DLD1 (cell line): ENCODE results near the gene MEGF11.
"Not testable (repeated sequence)": the region's sequence is repeated elsewhere in the genome, so short reads cannot be mapped to it uniquely, and the experiment has no call there.

Source experiments
- in situ Hi-C: cut with HindIII; loops from 2 replicates; pipeline ENCODE4 v1.10.0; 2017; ENCODE audit warnings: low sequenced_read_pairs

Gene MEGF11

GRCh38 chr15:65990298-65990981, 263.1 kb downstream of the MEGF11 start:
- in situ Hi-C loops: no loop called here

- in situ Hi-C loops: no loop called here
Measured at GRCh38 chr15:65987100-65987499, 266.4 kb downstream of the MEGF11 start.

GRCh38 chr15:65986416-65986815, 267.1 kb downstream of the MEGF11 start:
- in situ Hi-C loops: no loop called here

- in situ Hi-C loops: no loop called here
Measured at GRCh38 chr15:65985387-65985786, 268.2 kb downstream of the MEGF11 start.

GRCh38 chr15:65982627-65983322, 270.8 kb downstream of the MEGF11 start:
- in situ Hi-C loops: no loop called here

GRCh38 chr15:65981837-65982626, 271.5 kb downstream of the MEGF11 start:
- in situ Hi-C loops: no loop called here

GRCh38 chr15:65980824-65981456, 272.6 kb downstream of the MEGF11 start:
- in situ Hi-C loops: no loop called here

- in situ Hi-C loops: no loop called here
Measured at GRCh38 chr15:65979837-65980236, 273.7 kb downstream of the MEGF11 start.

- in situ Hi-C loops: no loop called here
Measured at GRCh38 chr15:65979316-65979715, 274.2 kb downstream of the MEGF11 start.

GRCh38 chr15:65978110-65978509, 275.4 kb downstream of the MEGF11 start:
- in situ Hi-C loops: no loop called here

- in situ Hi-C loops: not testable (repeated sequence)
Measured at GRCh38 chr15:65976196-65976595, 277.4 kb downstream of the MEGF11 start.

GRCh38 chr15:65971741-65971995, 281.9 kb downstream of the MEGF11 start:
- in situ Hi-C loops: no loop called here

- in situ Hi-C loops: no loop called here
Measured at GRCh38 chr15:65970937-65971740, 282.4 kb downstream of the MEGF11 start.

GRCh38 chr15:65969865-65970816, 283.4 kb downstream of the MEGF11 start:
- in situ Hi-C loops: no loop called here

GRCh38 chr15:65968511-65968910, 285.0 kb downstream of the MEGF11 start:
- in situ Hi-C loops: no loop called here

GRCh38 chr15:65964792-65965433, 288.6 kb downstream of the MEGF11 start:
- in situ Hi-C loops: no loop called here

GRCh38 chr15:65963911-65964482, 289.6 kb downstream of the MEGF11 start:
- in situ Hi-C loops: no loop called here

GRCh38 chr15:65963358-65963757, 290.2 kb downstream of the MEGF11 start:
- in situ Hi-C loops: no loop called here

- in situ Hi-C loops: no loop called here
Measured at GRCh38 chr15:65962187-65962586, 291.4 kb downstream of the MEGF11 start.
